ENCODE measurements around the gene MREG.

Gene MREG, protein sequence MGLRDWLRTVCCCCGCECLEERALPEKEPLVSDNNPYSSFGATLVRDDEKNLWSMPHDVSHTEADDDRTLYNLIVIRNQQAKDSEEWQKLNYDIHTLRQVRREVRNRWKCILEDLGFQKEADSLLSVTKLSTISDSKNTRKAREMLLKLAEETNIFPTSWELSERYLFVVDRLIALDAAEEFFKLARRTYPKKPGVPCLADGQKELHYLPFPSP

DNA sequence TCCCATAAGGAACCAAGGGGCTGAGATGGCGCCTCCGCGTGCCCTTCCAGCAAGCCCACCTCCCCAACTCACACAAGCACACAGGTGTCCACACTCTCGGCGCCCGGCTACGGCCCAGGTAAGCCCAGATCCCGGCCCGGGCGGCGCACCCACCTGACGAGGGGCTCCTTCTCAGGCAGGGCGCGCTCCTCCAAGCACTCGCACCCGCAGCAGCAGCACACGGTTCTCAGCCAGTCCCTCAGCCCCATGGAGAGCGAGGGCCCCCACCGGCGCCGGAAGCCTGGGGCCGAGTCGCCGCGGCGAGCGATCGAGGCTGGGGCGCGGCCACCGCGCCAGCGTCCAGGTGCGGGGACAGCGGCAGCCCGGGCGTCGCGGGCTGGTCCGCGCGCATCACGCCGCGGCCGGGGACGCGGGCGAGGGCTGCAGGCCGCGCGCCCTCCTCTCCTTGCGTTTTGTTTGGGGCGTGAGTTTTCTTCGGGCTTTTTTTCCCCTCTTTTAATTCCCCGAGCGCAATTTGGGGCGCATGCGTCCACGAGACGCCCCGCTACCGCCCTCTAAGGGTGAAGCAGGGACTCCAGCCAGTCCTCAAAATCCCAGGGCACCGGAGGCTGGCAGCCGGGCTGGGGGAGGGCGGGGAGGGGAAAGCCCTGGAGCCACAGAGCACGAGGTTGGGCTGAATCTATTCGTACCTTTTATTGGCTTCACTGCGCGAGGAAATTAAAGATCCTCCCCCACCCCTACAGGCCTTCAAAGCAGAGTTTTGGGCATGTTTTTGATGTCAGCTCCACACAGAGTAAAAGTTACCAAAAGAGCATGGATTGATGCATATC lies at the start of gene MREG:
TSS of gene MREG (minus strand) at position 472 of the 830 bp plus-strand sequence. CDS start at position 248, 224 bp downstream.
- no peak for FAIRE-seq
- peak; percentile 88 for DNase-seq (ENCODE audit: low spot score)

DNA sequence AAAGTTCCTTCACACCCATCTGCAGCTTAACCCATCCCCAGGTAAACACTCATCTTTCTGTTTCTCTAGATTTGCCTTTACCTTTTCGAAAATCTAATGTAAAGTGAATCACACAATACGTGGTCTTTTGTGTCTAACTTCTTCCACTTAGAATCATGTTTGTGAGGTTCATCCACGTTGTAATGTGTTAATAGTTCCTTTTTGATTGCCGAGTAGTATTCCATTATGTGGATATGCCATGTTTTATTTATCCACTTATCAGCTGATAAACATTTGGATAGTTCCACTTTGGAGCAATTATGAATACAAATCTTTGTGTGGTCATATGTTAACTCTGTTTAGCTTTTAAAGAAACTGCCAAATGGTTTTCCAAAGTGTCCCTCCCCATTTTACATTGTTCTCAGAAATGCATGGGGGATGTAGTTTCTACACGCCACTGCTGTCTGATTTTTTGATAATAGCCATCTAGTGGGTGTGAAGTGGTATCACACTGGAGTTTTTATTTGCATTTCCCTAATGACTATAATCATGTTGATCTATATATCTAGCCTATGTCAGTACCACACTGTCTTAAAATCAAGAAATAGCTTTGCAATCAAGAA lies 46.0 kb upstream of the MREG start:
- FAIRE-seq = no peak

DNA sequence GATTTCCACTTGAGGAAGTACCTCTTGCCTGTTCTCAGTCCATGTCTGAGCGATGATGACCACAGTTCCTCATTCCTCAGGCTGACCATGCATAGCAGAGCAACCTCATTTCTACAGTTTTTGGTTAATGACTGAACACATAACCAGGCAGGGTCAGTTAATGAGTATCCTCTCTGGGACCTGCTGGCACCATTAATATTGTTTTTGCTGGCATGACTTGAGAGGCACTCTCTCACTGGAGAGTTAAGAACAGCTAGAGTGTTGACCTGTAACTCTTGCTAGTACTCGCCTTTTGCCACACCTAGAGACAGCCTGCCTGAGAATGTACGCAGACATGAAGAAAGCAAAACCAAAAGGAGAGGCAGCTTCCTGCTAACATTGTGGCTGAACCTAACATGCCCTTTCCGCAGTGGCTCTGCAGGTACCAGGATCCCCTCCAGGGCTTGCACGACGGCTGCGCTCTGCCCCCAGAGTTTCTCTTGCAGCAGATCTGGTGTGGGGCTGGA lies 44.4 kb upstream of the MREG start:
- FAIRE-seq (no peak), DNase-seq (ENCODE audit: low spot score) (no peak)

More for the DNA sequence above, 46.0 kb upstream of the MREG start:
- DNase-seq (ENCODE audit: low spot score) = no peak

DNA sequence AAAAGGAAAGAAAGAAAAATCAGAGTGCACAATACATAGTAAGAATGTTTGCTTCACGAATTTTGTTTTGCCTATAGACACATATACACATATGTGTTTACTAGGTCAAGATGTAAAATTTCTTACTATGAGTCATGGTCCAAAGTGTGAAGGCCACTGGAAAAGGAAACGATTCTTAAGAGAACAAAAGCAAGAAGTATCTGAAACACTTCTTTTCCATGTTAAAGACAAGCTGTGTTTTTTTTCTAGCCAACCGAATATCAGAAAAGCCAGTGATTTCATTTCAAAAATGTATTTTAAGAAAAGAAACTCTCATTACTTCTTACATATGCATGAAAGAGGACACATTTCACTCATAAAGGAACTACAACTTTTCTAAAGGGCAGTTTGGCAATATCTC lies 43.4 kb upstream of the MREG start:
- no peak for DNase-seq (ENCODE audit: low spot score)
- FAIRE-seq = no peak

DNA sequence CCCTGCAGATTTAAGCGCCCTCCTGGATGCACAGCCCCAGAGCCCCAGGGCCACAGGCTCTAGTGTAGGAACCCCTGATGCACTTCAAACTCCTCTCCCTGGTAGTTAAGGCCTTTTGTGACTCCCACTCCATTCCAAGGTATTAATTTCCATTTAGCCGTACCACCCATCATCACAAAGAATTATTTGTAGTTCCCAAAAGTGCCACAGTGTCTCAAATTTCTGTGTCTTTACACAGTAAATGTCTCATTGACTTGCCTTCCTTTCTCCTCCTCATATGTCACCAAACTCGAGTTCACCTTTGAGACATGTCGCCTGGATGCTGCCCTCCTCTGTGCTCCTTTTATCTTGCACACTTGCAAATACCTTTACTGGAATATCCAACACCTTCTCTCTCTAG lies 42.3 kb upstream of the MREG start:
- DNase-seq (ENCODE audit: low spot score) = no peak
- FAIRE-seq = no peak

DNA sequence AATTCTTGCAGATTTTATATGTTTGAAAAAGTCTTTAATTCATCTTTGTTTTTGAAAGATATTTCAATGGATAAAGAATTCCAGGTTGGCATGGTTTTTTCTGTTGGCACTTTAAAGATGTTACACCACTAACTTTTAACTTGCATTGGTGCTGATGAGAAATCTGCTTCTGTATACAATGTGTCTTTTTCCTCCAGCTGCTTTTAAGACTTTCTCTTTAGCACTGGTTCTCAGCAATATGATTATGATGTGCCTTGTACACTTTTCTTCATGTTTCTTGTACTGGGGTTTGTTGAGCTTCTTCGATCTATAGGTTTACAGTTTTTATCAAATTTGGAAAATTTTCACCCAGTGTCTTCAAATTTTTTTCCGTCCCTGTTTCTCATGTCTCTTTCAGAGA lies 39.1 kb upstream of the MREG start:
- no peak for DNase-seq (ENCODE audit: low spot score)
- FAIRE-seq = no peak

DNA sequence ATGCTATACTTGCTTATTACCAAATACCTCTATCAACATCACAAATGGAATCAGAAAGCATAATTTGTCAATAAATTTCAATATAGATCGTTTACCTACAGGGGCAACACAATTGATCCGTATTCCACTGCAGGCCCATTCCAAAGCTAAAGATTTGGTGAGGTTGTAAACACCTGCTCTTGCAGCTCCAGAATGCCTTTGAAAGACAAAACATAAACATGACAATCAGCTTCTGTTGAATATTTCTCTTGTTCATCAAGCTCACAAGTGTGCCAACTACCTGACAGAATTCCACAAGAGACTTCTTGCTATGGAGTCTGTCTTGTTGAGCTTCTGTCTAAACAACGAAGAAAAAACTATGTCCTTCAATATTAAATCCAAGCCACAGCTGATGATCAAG lies 38.0 kb upstream of the MREG start:
- FAIRE-seq (no peak), DNase-seq (ENCODE audit: low spot score) (no peak)

DNA sequence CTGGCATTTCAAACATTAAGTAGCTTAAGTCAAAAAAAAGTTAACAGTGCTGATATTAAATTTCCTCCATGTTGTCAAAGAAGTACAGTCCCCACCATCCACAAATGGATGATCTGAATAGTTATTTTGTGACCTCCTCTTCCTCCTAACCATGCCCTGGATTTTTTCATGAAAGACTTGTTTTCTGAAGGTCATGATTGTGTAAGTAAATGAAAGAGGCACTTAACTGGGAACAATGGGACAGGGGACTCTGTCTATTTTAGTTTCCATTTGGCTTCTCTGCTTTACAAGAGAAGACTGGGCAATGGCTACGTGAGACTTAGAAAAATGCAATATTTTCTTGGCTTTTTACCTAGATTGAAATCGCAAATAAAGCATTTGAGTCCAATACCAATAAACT lies 36.1 kb upstream of the MREG start:
- FAIRE-seq = no peak
- DNase-seq (ENCODE audit: low spot score) = no peak

DNA sequence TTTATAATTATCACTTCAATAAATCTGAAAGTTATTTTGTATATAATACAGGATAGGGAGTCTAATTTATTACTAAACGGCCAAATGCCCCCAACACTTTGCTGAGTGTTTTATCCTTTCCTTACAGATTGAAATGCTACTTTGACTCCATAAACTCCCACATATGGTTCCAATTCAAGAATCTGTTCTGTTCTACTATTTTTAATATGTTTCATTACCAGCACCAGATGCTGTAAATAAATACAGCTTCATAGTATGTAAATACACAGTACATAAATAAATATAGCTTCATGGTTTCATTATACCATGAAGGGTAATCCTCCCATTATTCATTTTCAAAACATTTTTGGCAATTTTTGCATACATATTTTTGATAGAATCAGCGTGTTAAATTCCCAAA lies 34.0 kb upstream of the MREG start:
- DNase-seq (ENCODE audit: low spot score) (no peak), FAIRE-seq (no peak)

DNA sequence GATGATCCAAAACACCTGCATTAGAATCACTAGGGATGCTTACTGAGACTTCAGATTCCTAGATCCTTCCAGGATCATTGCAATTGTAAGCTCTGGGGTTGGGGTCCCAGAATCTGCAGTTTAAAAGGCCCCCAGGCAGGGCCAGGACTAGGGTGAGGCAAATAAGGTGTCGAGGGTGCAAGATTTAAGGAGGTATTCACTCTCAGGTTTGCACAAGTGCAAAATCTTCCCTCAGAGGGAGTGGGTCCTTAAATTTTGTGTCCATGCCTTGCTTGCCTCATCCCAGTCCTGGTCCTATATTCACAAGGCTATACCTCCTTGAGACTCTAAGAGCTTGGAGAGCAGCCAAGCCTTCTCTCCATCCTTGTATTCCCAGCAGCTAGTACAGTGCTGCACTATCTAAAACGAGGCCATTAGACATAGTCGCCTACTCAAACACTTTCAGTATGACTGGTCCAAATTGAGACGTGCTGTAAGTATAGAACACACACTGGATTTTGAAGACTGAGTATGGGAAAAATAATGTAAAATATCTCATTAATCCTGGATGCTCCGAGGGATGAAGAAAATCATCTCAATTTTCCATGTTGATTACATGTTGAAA lies 31.6 kb upstream of the MREG start:
- DNase-seq (ENCODE audit: low spot score) (no peak), FAIRE-seq (no peak)

DNA sequence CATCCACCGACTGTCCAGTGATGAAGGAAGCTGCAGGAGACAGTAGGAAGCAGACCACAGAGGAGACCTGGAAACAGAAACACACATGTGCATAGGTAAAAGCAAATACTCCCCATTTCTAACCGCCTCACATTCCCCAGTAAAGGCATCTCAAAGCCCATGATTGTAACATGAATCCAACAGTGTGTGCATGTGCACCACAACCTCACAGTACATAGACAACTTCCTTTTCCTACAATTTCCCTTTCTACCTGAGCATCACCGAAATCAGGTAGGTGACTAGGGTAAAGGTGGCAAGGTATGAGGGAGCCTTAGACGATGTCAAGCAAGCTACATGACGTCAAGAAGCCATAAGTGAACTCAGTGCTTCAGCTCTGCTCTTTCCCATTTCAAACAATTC lies 30.6 kb upstream of the MREG start:
- no peak for FAIRE-seq
- DNase-seq (ENCODE audit: low spot score) = no peak

DNA sequence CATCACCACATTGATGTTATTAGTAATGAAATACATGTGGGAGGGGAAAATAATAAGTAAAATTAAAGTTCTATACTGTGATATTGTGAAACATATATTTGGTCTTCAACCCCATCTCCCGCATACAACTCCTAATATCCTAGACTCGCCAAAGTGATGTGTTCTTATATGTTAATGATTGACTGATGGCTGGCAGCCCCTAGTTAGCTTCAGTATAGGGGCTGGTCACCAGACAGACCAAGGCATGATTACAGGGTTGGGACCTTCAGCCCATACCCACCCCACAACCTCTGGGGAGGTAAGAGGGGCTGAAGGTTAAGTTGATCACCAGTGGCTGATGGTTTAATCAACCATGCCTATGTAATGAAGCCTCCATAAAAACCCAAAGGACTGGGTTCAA lies 28.1 kb upstream of the MREG start:
- DNase-seq (ENCODE audit: low spot score) (no peak), FAIRE-seq (no peak)

DNA sequence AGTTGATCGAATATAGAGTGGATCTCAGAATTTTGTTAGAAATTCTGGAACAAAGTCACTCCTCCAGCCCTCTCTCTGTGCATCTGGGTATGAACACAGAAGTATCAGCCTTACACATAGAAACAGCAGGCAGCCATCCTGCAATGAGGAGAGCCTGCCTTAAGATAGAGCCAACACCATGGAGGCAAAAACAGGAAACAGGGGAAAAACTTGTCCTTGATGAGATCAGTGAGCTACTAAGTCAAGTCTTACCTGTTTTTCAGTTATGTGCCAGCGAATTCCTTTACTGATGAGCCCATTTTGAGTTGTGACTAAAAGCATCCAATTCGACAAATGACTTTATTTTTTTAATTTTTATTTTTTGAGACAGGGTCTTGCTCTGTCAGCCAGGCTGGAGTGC lies 26.6 kb upstream of the MREG start:
- DNase-seq (ENCODE audit: low spot score) (no peak), FAIRE-seq (no peak)

DNA sequence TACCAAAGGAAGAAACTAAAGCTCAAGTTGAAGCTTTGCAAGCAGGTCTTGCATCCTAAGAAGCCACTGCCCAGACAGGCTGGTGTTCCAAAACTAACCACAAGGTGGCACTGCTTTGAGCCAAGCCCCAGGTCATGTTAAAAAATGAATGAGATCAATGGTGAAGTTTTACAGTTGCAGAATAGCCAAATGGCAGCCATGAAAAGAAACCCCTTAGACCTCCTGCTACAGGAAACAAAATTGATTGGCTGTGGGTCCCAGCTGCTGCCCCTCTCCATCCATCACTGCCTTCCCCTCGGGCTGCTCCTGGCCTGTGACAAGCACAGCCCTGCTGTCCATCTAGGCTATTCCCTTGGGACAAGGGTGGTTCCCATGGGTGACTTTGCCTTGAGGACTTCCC lies 20.7 kb upstream of the MREG start:
- no peak for FAIRE-seq

DNA sequence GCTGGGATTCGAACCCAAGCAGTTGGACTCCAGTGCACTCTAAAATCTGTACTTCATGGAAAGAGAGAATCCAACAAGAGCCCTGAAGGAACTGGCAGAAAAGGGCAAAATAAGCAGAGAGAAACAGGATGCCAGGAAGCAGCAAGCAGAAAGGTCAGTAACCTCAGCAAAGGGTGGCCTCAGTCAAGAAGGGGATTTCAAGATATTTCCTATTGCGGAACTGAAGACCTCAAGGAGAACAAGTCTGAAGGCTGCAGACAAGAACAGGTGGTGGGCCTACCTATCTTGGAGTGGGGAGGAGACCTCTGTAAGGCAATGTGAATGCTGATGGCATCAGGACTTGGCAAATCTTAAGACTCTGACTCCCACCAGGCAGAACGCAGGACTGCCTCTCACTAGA lies 20.1 kb upstream of the MREG start:
- DNase-seq (ENCODE audit: low spot score) (no peak), FAIRE-seq (no peak)

More for the DNA sequence above, 20.7 kb upstream of the MREG start:
- peak; percentile 66 for DNase-seq (ENCODE audit: low spot score)

DNA sequence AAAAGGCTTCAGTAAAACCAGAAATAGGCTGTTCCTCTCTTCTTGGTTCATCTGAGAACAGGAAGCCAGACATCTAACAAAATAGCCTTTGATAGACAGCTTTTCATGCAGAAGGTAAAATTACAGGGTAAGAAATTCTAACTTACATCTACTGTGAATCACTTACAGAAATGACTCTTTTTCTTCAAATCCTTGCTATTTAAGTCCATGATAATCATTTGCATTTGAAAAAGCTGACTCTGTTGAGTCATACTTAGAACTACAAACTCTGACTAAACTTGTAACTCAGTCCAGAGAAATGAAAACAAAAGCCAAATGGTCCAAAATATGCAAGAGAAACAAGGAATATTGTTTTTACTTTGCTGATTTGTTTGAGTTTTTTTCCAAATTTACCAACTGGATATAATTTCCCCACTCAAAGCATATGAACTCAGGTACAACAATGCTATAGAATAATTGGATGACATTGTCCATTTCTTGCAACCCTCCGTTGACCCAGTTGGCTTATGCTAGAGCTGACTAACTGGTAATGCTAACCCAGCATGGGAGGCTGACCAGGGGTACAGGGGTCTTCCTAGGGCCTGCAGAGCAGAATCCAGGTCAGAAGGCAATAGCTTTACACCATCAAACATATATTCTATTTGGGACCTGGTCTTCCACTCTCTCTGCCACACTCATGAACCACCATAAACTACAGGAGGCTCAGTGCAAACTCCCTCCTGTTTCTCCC lies 18.8 kb upstream of the MREG start:
- DNase-seq (ENCODE audit: low spot score) (no peak), FAIRE-seq (no peak)

DNA sequence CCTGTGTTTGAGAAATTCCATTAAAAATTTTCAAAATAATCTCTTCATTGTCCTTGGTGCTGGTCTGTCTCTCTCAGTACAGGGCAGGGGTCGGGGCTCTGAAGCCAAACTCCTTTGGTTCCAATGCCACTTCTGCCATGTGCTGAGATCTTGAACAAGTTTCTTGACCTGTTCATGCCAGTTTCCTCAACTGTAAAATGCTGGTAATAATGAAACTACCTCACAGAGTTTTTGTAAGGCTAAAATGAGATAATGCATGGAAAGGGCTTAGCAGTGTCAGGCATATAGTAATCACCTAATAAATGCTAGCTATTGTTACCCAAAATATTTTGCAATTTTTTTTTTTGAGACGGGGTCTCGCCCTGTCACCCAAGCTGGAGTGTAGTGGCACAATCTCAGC lies 16.9 kb upstream of the MREG start:
- FAIRE-seq = no peak
- DNase-seq (ENCODE audit: low spot score) = no peak

DNA sequence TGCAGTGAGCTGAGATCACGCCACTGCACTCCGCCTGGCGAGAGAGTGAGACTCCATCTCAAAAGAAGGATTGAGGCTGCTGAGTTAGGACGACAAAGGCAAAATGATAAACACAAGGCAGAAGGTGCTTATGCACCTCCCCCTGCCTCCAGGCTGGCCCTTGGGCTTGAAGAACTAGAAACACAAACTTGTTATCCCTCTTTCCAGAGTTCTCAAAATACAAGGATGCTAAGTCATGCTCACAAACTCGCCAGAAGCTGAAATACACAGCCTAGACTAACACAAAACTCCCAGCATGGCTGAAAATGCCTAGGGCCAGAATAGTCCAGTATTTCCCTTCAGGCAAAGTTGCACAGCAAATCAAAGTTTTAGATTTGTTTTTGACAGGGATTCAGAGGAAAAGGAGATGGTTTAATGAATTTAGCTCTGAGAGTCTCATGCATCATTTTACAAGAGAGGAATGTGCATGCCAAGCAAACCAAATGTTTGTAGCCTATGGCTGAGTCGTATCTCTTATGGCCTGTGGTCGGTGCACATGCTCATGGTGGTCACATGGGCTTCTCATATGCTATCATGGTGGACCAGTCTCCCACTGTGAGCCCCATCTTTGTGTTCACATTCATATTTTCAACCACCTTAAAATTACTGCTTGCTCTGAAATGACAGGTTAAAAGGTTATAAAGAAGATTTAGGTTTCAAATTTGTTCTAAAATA lies 16.2 kb upstream of the MREG start:
- DNase-seq (ENCODE audit: low spot score) (no peak), FAIRE-seq (no peak)

DNA sequence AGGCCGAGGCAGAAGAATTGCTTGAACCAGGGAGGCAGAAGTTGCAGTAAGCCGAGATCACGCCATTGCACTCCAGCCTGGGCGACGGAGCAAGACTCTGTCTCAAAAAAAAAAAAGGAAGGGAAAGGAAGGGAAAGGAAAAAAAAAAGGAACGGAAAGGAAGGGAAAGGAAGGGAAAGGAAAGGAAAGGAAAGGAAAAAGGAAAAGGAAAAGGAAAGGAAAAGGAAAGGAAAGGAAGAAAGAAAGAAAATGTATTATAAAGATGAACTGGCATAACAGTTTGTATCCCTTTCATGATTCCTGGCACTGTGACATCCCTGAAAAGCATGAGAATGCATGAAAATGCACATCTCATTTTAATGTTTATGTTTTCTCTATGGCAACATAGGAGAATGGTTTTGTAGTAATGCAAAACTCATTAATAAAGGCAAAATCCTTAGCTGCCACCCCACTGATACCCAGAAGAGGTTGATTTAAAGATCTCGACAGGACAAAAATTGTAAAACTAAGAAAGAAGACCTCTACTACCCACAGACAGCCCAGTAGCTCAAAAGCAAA lies 11.5 kb upstream of the MREG start:
- DNase-seq (ENCODE audit: low spot score) (no peak), FAIRE-seq (no peak)

DNA sequence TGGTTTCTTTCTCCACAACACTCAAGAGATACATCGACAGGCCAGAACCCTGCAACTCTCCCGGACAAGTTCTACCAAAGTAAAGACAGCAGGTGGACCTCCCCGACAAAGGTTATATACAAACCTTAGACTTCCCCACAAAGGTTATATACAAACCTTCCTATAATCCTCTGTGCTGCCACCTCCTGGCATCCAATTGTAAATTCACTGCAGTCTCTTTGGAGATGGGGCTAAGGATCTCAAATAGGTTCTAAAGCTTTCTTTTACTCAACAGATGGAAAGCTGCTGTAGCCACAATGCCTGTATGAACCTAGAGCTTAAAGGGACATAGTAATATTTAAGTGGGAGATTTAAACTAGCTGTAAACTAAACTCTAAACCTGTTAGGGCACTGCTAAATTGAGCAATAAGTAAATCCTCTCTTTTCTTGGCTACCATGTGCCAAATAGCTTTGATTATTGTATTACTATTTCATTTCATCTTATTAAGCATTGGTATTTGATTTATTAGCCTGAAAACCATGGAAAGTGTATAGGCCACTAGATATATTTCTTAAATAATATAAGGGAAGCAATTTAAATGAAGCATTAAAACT lies 9.8 kb upstream of the MREG start:
- FAIRE-seq = no peak
- DNase-seq (ENCODE audit: low spot score) = peak; percentile 57
